Mesenchymal stem cell (in vitro differentiated cells and primary cell): ENCODE results near the gene FAM20A.

ENCODE experiments used
- DNase-seq: peaks from one replicate; pipeline ENCODE4 v3.0.0-alpha.2; 2013
- H2AFZ ChIP-seq: one replicate; pipeline ENCODE4 v1.6.1; 2013; ENCODE audit warnings: low read depth, mild to moderate bottlenecking, control low read depth, inconsistent platforms, low read length, moderate library complexity
- H2AK5ac ChIP-seq: 2 replicates; pipeline ENCODE4 v1.6.1; 2013; ENCODE audit warnings: low read length, moderate library complexity, mild to moderate bottlenecking, inconsistent platforms; ENCODE audit not compliant: severe bottlenecking
- H2BK120ac ChIP-seq: one replicate; pipeline ENCODE4 v1.6.1; 2013; ENCODE audit warnings: low read depth, mild to moderate bottlenecking, inconsistent platforms, low read length, moderate library complexity
- H2BK12ac ChIP-seq, 2 experiments: one replicate each; pipeline ENCODE4 v1.6.1; 2013; ENCODE audit warnings: inconsistent platforms in 2 of 2, low read length in 2 of 2, mild to moderate bottlenecking in 2 of 2, moderate library complexity in 2 of 2, control low read depth in 1 of 2
- H2BK15ac ChIP-seq: one replicate; pipeline ENCODE4 v1.6.1; 2013; ENCODE audit warnings: mild to moderate bottlenecking, low read depth, inconsistent platforms; ENCODE audit not compliant: poor library complexity, severe bottlenecking
- H2BK5ac ChIP-seq: 2 replicates; pipeline ENCODE4 v1.6.1; 2013; ENCODE audit warnings: low read depth, mild to moderate bottlenecking, low read length, control low read depth, inconsistent platforms; ENCODE audit not compliant: poor library complexity, severe bottlenecking
- H3K14ac ChIP-seq, 2 experiments: one replicate each; pipeline ENCODE4 v1.6.1; 2013; ENCODE audit warnings: inconsistent platforms in 2 of 2, low read length in 2 of 2, control low read depth in 1 of 2, mild to moderate bottlenecking in 1 of 2, moderate library complexity in 1 of 2
- H3K18ac ChIP-seq, 2 experiments: one replicate each; pipeline ENCODE4 v1.6.1; 2013; ENCODE audit warnings: inconsistent platforms in 2 of 2, low read length in 2 of 2, control low read depth in 1 of 2, low read depth in 1 of 2, mild to moderate bottlenecking in 1 of 2
- H3K23ac ChIP-seq, 2 experiments: one replicate each; pipeline ENCODE4 v1.6.1; 2013; ENCODE audit warnings: inconsistent platforms in 2 of 2, low read length in 2 of 2, mild to moderate bottlenecking in 2 of 2, moderate library complexity in 2 of 2, control low read depth in 1 of 2
- H3K27ac ChIP-seq: 2 replicates; pipeline ENCODE4 v1.5.1; 2013; ENCODE audit warnings: mild to moderate bottlenecking, moderate library complexity, low read length, control low read depth, inconsistent platforms; ENCODE audit not compliant: poor library complexity, severe bottlenecking
- H3K27me3 ChIP-seq, 2 experiments: 2 replicates each; pipeline versions ENCODE4 v1.6.1 to v1.7.0; 2013; ENCODE audit warnings: low read length in 2 of 2, mild to moderate bottlenecking in 2 of 2, moderate library complexity in 2 of 2, control low read depth in 1 of 2, inconsistent platforms in 1 of 2; ENCODE audit not compliant: control insufficient read depth in 1 of 2, insufficient read depth in 1 of 2
- H3K36me3 ChIP-seq, 2 experiments: 2 replicates each; pipeline versions ENCODE4 v1.6.1 to v1.7.0; 2013; ENCODE audit warnings: low read length in 2 of 2, control low read depth in 1 of 2, inconsistent platforms in 1 of 2, low read depth in 1 of 2, mild to moderate bottlenecking in 1 of 2; ENCODE audit not compliant: insufficient read depth in 2 of 2, control insufficient read depth in 1 of 2
- H3K4ac ChIP-seq, 2 experiments: one replicate each; pipeline ENCODE4 v1.6.1; 2013; ENCODE audit warnings: inconsistent platforms in 2 of 2, low read length in 2 of 2, mild to moderate bottlenecking in 2 of 2, moderate library complexity in 2 of 2, control low read depth in 1 of 2, low read depth in 1 of 2
- H3K4me1 ChIP-seq: 2 replicates; pipeline ENCODE4 v1.6.1; 2013; ENCODE audit warnings: low read depth, low read length, control low read depth; ENCODE audit not compliant: control insufficient read depth, insufficient read depth
- H3K4me2 ChIP-seq: 2 replicates; pipeline ENCODE4 v1.6.1; 2013; ENCODE audit warnings: low read length, mild to moderate bottlenecking, inconsistent platforms; ENCODE audit not compliant: poor library complexity, severe bottlenecking
- H3K4me3 ChIP-seq, 2 experiments: 2 replicates each; pipeline versions ENCODE4 v1.5.1 to v1.7.0; 2013; ENCODE audit warnings: low read length in 2 of 2, mild to moderate bottlenecking in 2 of 2, control low read depth in 1 of 2, low read depth in 1 of 2; ENCODE audit not compliant: insufficient read depth in 1 of 2
- H3K79me1 ChIP-seq: replicated peaks from 2 replicates; pipeline ENCODE4 v1.6.1; 2013; ENCODE audit warnings: mild to moderate bottlenecking, control low read depth, low read length, inconsistent platforms; ENCODE audit not compliant: poor library complexity, severe bottlenecking
- H3K9ac ChIP-seq: 2 replicates; pipeline ENCODE4 v1.7.0; 2013; ENCODE audit warnings: mild to moderate bottlenecking, low read length, moderate library complexity
- H3K9me3 ChIP-seq: 2 replicates; pipeline ENCODE4 v1.7.0; 2013; ENCODE audit warnings: mild to moderate bottlenecking, low read length; ENCODE audit not compliant: control insufficient read depth
- H4K8ac ChIP-seq: one replicate; pipeline ENCODE4 v1.6.1; 2013; ENCODE audit warnings: inconsistent platforms, mild to moderate bottlenecking, low read length, moderate library complexity
- H4K91ac ChIP-seq: one replicate; pipeline ENCODE4 v1.6.1; 2013; ENCODE audit warnings: mild to moderate bottlenecking, low read length, inconsistent platforms
- whole genome bisulfite sequencing: methylation state at CpG from one replicate; pipeline ENCODE4 v1.1.7; 2013; ENCODE audit warnings: mixed read lengths; 5-methylcytosine and 5-hydroxymethylcytosine counted together

The FAM20A gene

GRCh38 chr17:68579194-68579927, 21.8 kb downstream of the FAM20A start:
- Histone ChIP-seq H2AFZ (no peak overlapping the region), H3K4me2 (no peak overlapping the region), H2BK120ac (no peak overlapping the region), H3K18ac (no peak overlapping the region), H3K4me1 (no peaks in the 10 kb centered on the region), H3K27ac (no peak overlapping the region), H2BK15ac (no peak overlapping the region), H2BK5ac (no peak overlapping the region), H3K9ac (peak overlapping the region; percentile 42), H2AK5ac (no peak overlapping the region), H2BK12ac (no peak overlapping the region), H3K23ac (no peak overlapping the region), H3K27me3 (no peaks in the 10 kb centered on the region), H3K4ac (no peak overlapping the region), H3K79me1 (no peaks in the 10 kb centered on the region), H4K8ac (no peak overlapping the region), H3K4me3 (peak overlapping the region in 1 of 2 experiments; percentile 20), H4K91ac (no peak overlapping the region), H3K14ac (no peak overlapping the region), H3K36me3 (peaks cover 0 to 52% of the 10 kb centered on the region in 2 experiments), H3K9me3 (no peaks in the 10 kb centered on the region)
- no peak for DNase-seq
- WGBS, result 94% methylated on average over 7 of the region's 8 CpGs

- Histone ChIP-seq H3K14ac (no peak overlapping the region), H3K27ac (no peak overlapping the region), H3K27me3 (no peaks in the 10 kb centered on the region), H2AK5ac (no peak overlapping the region), H3K9ac (peak overlapping the region; percentile 75), H4K91ac (no peak overlapping the region), H3K79me1 (no peaks in the 10 kb centered on the region), H2BK15ac (no peak overlapping the region), H4K8ac (no peak overlapping the region), H3K4ac (no peak overlapping the region), H3K4me1 (no peaks in the 10 kb centered on the region), H2BK120ac (no peak overlapping the region), H2BK5ac (no peak overlapping the region), H3K9me3 (no peaks in the 10 kb centered on the region), H3K18ac (no peak overlapping the region), H3K36me3 (peaks cover 0 to 49% of the 10 kb centered on the region in 2 experiments), H3K4me3 (no peak overlapping the region), H2AFZ (no peak overlapping the region), H3K4me2 (no peak overlapping the region), H2BK12ac (no peak overlapping the region), H3K23ac (no peak overlapping the region)
- 96% methylated on average over 3 of the region's 3 CpGs for WGBS
- DNase-seq, result no peak
These were observed 22.9 kb downstream of the FAM20A start for GRCh38 chr17:68578236-68578635.

GRCh38 chr17:68577497-68577821, 23.7 kb downstream of the FAM20A start:
- Histone ChIP-seq H3K23ac (no peak overlapping the region), H2BK120ac (no peak overlapping the region), H2BK5ac (no peak overlapping the region), H4K8ac (no peak overlapping the region), H3K14ac (no peak overlapping the region), H4K91ac (no peak overlapping the region), H3K4me1 (no peaks in the 10 kb centered on the region), H3K4me3 (peak overlapping the region in 1 of 2 experiments; percentile 30), H3K4ac (no peak overlapping the region), H2BK15ac (no peak overlapping the region), H2AFZ (no peak overlapping the region), H3K18ac (no peak overlapping the region), H3K36me3 (peaks cover 0 to 50% of the 10 kb centered on the region in 2 experiments), H2BK12ac (no peak overlapping the region), H3K79me1 (no peaks in the 10 kb centered on the region), H2AK5ac (no peak overlapping the region), H3K4me2 (no peak overlapping the region), H3K9me3 (no peaks in the 10 kb centered on the region), H3K27me3 (no peaks in the 10 kb centered on the region), H3K9ac (peak overlapping the region; percentile 75), H3K27ac (no peak overlapping the region)
- WGBS, result 100% methylated on average over 3 of the region's 3 CpGs
- no peak for DNase-seq

- Histone ChIP-seq H3K4ac (no peak overlapping the region), H3K79me1 (no peaks in the 10 kb centered on the region), H2BK120ac (no peak overlapping the region), H2BK15ac (no peak overlapping the region), H3K4me2 (no peak overlapping the region), H3K27ac (no peak overlapping the region), H2BK12ac (no peak overlapping the region), H3K14ac (no peak overlapping the region), H3K4me1 (no peaks in the 10 kb centered on the region), H4K8ac (no peak overlapping the region), H3K18ac (no peak overlapping the region), H3K27me3 (no peaks in the 10 kb centered on the region), H2AK5ac (no peak overlapping the region), H3K36me3 (peaks cover 0 to 50% of the 10 kb centered on the region in 2 experiments), H3K4me3 (no peak overlapping the region), H2BK5ac (no peak overlapping the region), H3K9me3 (no peaks in the 10 kb centered on the region), H3K9ac (peak overlapping the region; percentile 75), H2AFZ (no peak overlapping the region), H4K91ac (no peak overlapping the region), H3K23ac (no peak overlapping the region)
- peak; percentile 19 for DNase-seq
- 67% methylated on average over 8 of the region's 8 CpGs for WGBS
These were observed 24.2 kb downstream of the FAM20A start for GRCh38 chr17:68576811-68577496.
